GM20000 (cell line): Measurements from ENCODE around the gene RPL13.

Source experiments
- DNase-seq: peaks from one replicate; pipeline ENCODE4 v3.0.0; 2012; ENCODE audit warnings: low spot score
- TF ChIP-seq, protein P1 (sequence below): IDR thresholded peaks from 2 replicates; pipeline ENCODE4 v1.5.1; 2012; ENCODE audit warnings: mild to moderate bottlenecking, control low read depth; ENCODE audit errors: extremely low read depth, missing control alignments

Gene RPL13

DNA sequence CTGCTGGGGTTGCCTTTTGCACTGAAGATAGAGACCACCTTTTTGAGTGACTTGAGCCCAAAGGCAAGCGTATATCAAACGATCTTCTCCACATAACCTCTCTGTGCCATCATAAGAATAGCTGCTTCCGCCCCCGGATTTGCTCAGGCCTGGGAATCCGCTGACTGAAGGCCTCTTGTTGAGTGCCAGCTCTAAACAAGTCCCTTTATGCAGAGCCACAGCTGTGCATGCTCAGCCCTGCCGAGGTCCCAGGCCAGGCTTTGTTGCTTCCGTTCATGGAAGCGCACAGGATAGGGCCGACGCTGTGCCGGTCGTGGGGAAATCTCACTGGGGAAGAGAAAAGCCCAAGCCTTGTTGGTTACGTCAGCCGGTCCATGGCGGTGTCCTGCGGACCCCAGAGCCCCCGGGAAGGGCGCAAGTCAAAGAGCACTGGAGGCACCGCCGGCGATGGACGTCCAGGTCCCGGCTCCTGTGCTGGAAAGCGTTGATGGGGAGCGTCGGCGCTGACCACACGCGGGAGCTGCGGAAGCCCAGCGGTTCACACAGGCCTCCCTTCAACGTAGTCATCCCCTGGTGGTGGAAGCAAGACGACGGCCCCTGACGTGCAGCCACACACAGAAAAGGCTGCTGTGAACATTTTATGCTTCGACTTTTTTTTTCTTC, 23.5 kb upstream of the RPL13 start:
- TF ChIP-seq, protein P1, sequence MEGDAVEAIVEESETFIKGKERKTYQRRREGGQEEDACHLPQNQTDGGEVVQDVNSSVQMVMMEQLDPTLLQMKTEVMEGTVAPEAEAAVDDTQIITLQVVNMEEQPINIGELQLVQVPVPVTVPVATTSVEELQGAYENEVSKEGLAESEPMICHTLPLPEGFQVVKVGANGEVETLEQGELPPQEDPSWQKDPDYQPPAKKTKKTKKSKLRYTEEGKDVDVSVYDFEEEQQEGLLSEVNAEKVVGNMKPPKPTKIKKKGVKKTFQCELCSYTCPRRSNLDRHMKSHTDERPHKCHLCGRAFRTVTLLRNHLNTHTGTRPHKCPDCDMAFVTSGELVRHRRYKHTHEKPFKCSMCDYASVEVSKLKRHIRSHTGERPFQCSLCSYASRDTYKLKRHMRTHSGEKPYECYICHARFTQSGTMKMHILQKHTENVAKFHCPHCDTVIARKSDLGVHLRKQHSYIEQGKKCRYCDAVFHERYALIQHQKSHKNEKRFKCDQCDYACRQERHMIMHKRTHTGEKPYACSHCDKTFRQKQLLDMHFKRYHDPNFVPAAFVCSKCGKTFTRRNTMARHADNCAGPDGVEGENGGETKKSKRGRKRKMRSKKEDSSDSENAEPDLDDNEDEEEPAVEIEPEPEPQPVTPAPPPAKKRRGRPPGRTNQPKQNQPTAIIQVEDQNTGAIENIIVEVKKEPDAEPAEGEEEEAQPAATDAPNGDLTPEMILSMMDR: no peak
- DNase-seq: no peak

DNA sequence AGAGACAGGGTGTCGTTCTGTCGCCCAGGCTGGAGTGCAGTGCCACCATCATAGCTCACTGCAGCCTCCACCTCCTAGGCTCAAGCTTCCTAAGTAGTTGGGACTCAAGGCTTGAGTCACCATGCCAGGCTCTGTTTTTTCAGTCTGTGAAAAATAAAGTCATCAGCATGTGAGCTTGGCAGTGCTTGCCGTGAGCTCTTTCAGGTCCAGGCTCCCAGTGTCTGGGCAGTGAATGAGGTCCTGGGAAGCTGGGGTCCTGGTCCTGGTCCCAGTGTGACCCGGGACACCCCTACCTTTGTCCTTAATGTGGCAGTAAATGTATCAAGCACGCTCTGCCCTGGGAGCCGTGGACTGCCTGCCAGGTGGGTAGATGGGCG, 22.9 kb upstream of the RPL13 start:
- no peak for DNase-seq
- TF ChIP-seq, protein P1: no peak

DNA sequence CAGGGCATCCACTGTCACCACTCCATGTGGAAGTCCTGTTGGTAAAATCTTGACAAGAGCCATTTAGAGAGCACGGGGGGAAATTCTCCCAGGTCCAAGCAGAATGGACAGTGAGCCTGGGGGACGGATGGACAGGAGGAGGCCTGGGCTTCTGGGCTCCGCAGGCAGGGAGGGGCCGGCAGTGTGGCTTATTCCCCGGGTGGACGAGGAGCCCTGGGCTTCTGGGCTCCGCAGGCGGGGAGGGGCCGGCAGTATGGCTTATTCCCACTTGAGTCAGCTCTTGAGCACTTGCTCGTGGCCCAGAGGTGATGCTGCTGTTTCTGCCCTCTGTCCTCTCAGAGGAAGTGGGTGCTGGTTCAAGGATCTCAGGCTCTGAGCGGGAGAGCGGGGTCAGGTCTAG, 22.2 kb upstream of the RPL13 start:
- no peak for DNase-seq
- TF ChIP-seq, protein P1: no peak

DNA sequence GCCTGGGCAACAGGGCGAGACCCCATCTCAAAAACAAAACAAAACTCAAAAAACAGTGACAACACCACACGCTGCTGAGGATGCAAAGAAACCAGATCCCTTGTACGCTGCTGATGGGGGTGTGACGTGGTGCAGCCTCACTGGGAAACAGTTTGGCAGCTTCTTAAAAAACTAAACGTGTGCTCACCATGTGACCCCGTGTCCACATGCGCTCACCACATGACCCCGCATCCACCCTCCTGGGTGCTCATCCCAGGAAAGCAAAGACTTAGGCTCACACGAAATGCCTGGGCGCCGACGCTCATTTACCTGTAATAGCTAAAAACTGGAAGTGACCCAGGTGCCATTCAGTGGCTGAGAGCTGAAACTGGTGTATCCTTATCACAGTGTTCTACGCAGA, 19.9 kb upstream of the RPL13 start:
- no peak for DNase-seq
- TF ChIP-seq, protein P1: no peak

DNA sequence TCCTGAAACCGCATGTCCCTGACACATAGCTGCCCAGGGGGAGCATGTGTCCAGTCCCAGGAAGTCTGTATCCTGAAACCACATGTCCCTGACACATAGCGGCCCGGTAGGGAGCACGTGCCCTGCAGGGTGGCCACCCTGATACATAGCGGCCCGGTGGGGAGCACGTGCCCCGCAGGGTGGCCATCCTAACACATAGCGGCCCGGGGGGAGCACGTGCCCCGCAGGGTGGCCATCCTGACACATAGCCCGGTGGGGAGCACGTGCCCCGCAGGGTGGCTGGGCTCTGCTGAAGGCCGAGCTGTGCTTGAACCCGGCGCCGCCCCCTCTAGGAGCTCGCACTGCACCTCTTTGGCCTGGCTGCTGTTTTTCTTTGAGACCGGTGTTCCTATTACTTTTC, 18.7 kb upstream of the RPL13 start:
- TF ChIP-seq, protein P1: no peak
- DNase-seq: no peak

DNA sequence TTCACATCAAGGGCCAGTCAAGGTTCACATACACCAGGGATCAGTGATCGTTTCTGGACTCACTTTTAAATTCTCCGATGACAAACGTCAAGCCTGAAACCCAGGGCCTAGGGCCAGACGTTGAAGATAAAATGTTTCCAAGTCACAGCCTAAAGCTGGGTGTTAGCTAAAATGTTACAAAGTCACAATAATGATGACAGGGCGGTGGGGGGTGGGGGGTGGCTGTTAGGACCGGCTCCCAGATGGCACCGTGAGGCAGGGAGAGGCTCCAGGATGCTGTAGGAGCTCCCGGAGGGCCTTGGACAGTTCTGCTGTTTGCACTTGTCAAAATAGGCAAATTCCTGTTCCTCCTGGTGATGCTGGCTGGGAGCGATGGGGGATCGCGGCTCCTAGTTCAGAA, 16.4 kb upstream of the RPL13 start:
- DNase-seq: no peak
- TF ChIP-seq, protein P1: no peak

DNA sequence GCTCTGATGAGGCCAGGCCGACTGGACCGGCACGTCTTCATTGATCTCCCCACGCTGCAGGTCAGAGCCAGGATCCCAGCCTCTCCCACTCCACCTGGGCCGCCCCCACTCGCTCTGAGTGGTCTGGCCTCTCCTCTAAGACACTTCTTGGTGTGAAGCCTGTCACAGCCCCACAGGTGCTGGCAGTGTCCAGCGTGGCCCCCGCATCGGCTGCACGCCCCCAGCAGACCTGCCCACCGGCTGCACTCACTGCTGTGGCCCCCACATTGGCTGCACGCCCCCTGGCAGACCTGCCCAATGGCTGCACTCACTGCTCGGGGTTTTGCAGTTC, 15.8 kb upstream of the RPL13 start:
- TF ChIP-seq, protein P1: no peak

More for the DNA sequence above, 15.8 kb upstream of the RPL13 start:
- no peak for DNase-seq
